WTC11 (cell line): Measurements from ENCODE around the gene ILDR2. TPM values are rescaled to one million over a fixed set of nuclear protein-coding genes. Genes with fewer than 3 reads are reported as not detected.

ENCODE experiments used
- ATAC-seq: fragments of 200-7000 bp; cut with Tn5 transposase; 2 replicates; pipeline ENCODE4 v1.10.0; 2021; ENCODE audit warnings: mild to moderate bottlenecking, moderate library complexity
- CTCF ChIA-PET: fragments of 300-600 bp; sonication (Branson Sonifier 250); formaldehyde crosslinking; loops from one replicate; lab custom pipeline; 2021; ENCODE audit warnings: antibody characterized with exemption; lab: Charles Lee
- POLR2A ChIA-PET: fragments of 350-600 bp; sonication (Branson Sonifier 250); formaldehyde crosslinking; loops from one replicate; lab custom pipeline; 2021; ENCODE audit warnings: antibody characterized with exemption; lab: Charles Lee
- DNase-seq: peaks from one replicate; pipeline ENCODE4 v3.0.0; 2021; ENCODE audit warnings: low spot score
- H3K27ac Mint-ChIP-seq: 2 replicates; pipeline ENCODE4 v1.8.0; 2021; ENCODE audit warnings: mixed read lengths
- H3K27me3 Mint-ChIP-seq: 2 replicates; pipeline ENCODE4 v1.8.0; 2021; ENCODE audit warnings: low read depth, mild to moderate bottlenecking, moderate library complexity, mixed read lengths
- H3K36me3 Mint-ChIP-seq: 2 replicates; pipeline ENCODE4 v1.8.0; 2021; ENCODE audit warnings: mixed read lengths
- H3K4me1 Mint-ChIP-seq: 2 replicates; pipeline ENCODE4 v1.8.0; 2022; ENCODE audit warnings: mixed read lengths
- H3K4me3 Mint-ChIP-seq: 2 replicates; pipeline ENCODE4 v1.8.0; 2021; ENCODE audit warnings: mild to moderate bottlenecking, moderate library complexity, mixed read lengths
- H3K9me3 Mint-ChIP-seq: 2 replicates; pipeline ENCODE4 v1.8.0; 2021; ENCODE audit warnings: mixed read lengths
- AFF4 ChIP-seq: sonication (generic); formaldehyde crosslinking; IDR thresholded peaks from 2 replicates; pipeline ENCODE4 v1.8.1; 2023; ENCODE audit warnings: mild to moderate bottlenecking, missing genetic modification reagents, borderline replicate concordance
- ARID4B ChIP-seq: sonication (generic); formaldehyde crosslinking; IDR thresholded peaks from 2 replicates; pipeline ENCODE4 v1.8.0; 2023; ENCODE audit warnings: missing genetic modification reagents, mild to moderate bottlenecking, borderline replicate concordance
- ATF1 ChIP-seq: sonication (generic); formaldehyde crosslinking; IDR thresholded peaks from 2 replicates; pipeline ENCODE4 v1.8.1; 2023; ENCODE audit warnings: mild to moderate bottlenecking, moderate library complexity, missing genetic modification reagents
- ATF3 ChIP-seq: sonication (generic); formaldehyde crosslinking; conservative IDR thresholded peaks from 2 replicates; pipeline ENCODE4 v1.8.1; 2022; ENCODE audit warnings: mild to moderate bottlenecking, missing genetic modification reagents
- FOXP1 ChIP-seq: sonication (generic); formaldehyde crosslinking; IDR thresholded peaks from 2 replicates; pipeline ENCODE4 v1.8.0; 2022; ENCODE audit warnings: missing genetic modification reagents, mild to moderate bottlenecking, moderate library complexity, borderline replicate concordance
- PRDM15 ChIP-seq: sonication (generic); formaldehyde crosslinking; IDR thresholded peaks from 2 replicates; pipeline ENCODE4 v1.8.0; 2022; ENCODE audit warnings: missing genetic modification reagents
- TEAD1 ChIP-seq: sonication (generic); formaldehyde crosslinking; IDR thresholded peaks from 2 replicates; pipeline ENCODE4 v1.8.0; 2022; ENCODE audit warnings: mild to moderate bottlenecking, missing genetic modification reagents
- ZNF317 ChIP-seq: sonication (generic); formaldehyde crosslinking; IDR thresholded peaks from 2 replicates; pipeline ENCODE4 v1.8.1; 2023; ENCODE audit warnings: low read depth, mild to moderate bottlenecking, moderate library complexity, missing genetic modification reagents, borderline replicate concordance
- ZNF423 ChIP-seq: fragments of 250-450 bp; sonication (Bioruptor Pico); IDR thresholded peaks from 2 replicates; pipeline ENCODE4 v2.1.2; 2022; ENCODE audit warnings: mild to moderate bottlenecking, moderate library complexity
- ZNF425 ChIP-seq: fragments of 250-450 bp; sonication (Bioruptor Pico); conservative IDR thresholded peaks from 2 replicates; pipeline ENCODE4 v1.9.0; 2021; ENCODE audit warnings: mild to moderate bottlenecking
- total RNA-seq: library from RNA; stranded (reverse); gene quantifications from 3 replicates; pipeline ENCODE4 v1.2.3, GENCODE V29; 2021

ILDR2 gene
- total RNA-seq, 1 experiment from 2014 or later, result 1.6 TPM

GRCh38 chr1:166865926-166866325 lies 109.4 kb downstream of the ILDR2 start (continued):
- no peak for TF ChIP-seq ATF3 (CRISPR knock-in tag)

- H3K4me1 Mint-ChIP-seq, result peaks cover 30% of the 10 kb centered on the region
- peak overlapping the region; percentile 54; the same call in 1 of the 2 replicates for H3K27ac Mint-ChIP-seq
- no peak overlapping the region for H3K4me3 Mint-ChIP-seq
- DNase-seq (no peak), ATAC-seq (peak; percentile 32; the same call in 1 of the 2 replicates)
- ChIA-PET POLR2A (interaction anchor here (1.0 kb wide), 1 partner anchor 17 kb away, joined by 4 read pairs; the partner anchor contains the start of gene TADA1), CTCF (interaction anchor here (0.9 to 1.1 kb wide), 3 partner anchors 17 to 198 kb away, joined by 3 to 6 read pairs (median 4); partner anchors contain the start of gene TADA1)
- TF ChIP-seq ZNF317, result no peak
- no peak for TF ChIP-seq ARID4B (CRISPR knock-in tag)
- no peak for TF ChIP-seq AFF4 (CRISPR knock-in tag)
- no peak for TF ChIP-seq ZNF425 (CRISPR knock-in tag)
- TF ChIP-seq ZNF423, result peak; percentile 80
- peaks cover 64% of the 10 kb centered on the region for H3K36me3 Mint-ChIP-seq
- H3K9me3 Mint-ChIP-seq, result no peaks in the 10 kb centered on the region
- H3K27me3 Mint-ChIP-seq, result no peaks in the 10 kb centered on the region
Measured at GRCh38 chr1:166859597-166859996, 115.7 kb downstream of the ILDR2 start.

GRCh38 chr1:166858726-166859419 lies 116.5 kb downstream of the ILDR2 start:
- no peak for ATAC-seq
- no peak for TF ChIP-seq ATF1 (CRISPR knock-in tag)
- TF ChIP-seq PRDM15 (CRISPR knock-in tag), result no peak
- no peak for TF ChIP-seq FOXP1
- TF ChIP-seq TEAD1 (CRISPR knock-in tag), result no peak
- POLR2A ChIA-PET, result interaction anchor here (1.0 kb wide), 1 partner anchor 17 kb away, joined by 4 read pairs; the partner anchor contains the start of gene TADA1

More at GRCh38 chr1:166858726-166859419, 116.5 kb downstream of the ILDR2 start:
- peaks cover 63% of the 10 kb centered on the region for H3K36me3 Mint-ChIP-seq
- H3K9me3 Mint-ChIP-seq, result no peaks in the 10 kb centered on the region
- peaks cover 30% of the 10 kb centered on the region for H3K4me1 Mint-ChIP-seq
- H3K27ac Mint-ChIP-seq, result peak overlapping the region; percentile 54; the same call in 1 of the 2 replicates
- CTCF ChIA-PET, result interaction anchor here (0.9 to 1.1 kb wide), 2 partner anchors 17 to 51 kb away, joined by 3 to 4 read pairs; partner anchors contain the start of gene TADA1
- no peaks in the 10 kb centered on the region for H3K27me3 Mint-ChIP-seq
- no peak for DNase-seq
- H3K4me3 Mint-ChIP-seq, result no peak overlapping the region
